ENCODE measurements around the gene LPCAT1.

- TF ChIP-seq POLR2A (IDR thresholded peaks at IDR 0.05; ENCODE audit: low read length) (no peak), GATA1 (IDR thresholded peaks at IDR 0.05; ENCODE audit: low read depth, low read length) (no peak)
Observed at GRCh38 chr5:1512541-1513291, 11.0 kb downstream of the LPCAT1 start.
